NOMO-1 (cell line): Measurements from ENCODE around the gene ESRRA.

Experiments used
- DNase-seq, 2 experiments: peaks; one replicate each; lab custom pipeline; 2025; ENCODE audit not compliant: unreplicated experiment in 2 of 2; lab: John Stamatoyannopoulos, UW

ESRRA gene

DNA sequence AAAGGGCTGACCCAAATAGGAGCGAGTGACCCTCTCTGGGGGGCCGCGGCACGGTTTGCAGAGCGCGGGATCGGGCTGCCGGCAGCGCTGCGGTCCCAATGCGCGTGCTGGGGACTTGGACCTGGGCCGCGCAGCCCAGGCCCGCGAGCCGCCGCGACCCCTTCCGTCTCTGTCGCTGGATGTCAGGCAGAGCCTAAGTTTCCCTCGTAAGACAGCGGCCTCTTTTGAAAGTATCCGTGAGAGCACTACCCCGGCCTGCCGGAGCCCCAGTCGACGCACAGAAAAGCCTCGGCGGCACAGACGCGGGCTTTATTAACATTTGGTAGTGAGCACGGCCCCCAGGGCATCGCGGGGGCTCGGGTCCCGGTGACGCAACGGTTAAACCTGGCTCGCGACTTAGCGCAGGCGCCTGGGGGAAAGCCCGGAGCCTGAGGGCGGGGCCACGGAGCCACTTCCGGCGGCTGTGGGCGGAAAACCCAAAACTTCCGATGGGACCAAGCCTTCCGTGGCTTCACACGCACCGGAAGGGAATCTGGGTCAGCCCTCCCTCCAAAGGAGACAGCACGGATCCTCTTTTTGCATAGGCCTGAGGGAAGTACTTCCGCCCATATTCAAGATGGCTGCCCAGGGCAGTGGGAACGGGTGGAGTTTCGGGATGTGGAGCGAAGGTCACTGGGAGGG is 35.6 kb upstream of the ESRRA start:
- DNase-seq: peak; percentile 98 to 99

DNA sequence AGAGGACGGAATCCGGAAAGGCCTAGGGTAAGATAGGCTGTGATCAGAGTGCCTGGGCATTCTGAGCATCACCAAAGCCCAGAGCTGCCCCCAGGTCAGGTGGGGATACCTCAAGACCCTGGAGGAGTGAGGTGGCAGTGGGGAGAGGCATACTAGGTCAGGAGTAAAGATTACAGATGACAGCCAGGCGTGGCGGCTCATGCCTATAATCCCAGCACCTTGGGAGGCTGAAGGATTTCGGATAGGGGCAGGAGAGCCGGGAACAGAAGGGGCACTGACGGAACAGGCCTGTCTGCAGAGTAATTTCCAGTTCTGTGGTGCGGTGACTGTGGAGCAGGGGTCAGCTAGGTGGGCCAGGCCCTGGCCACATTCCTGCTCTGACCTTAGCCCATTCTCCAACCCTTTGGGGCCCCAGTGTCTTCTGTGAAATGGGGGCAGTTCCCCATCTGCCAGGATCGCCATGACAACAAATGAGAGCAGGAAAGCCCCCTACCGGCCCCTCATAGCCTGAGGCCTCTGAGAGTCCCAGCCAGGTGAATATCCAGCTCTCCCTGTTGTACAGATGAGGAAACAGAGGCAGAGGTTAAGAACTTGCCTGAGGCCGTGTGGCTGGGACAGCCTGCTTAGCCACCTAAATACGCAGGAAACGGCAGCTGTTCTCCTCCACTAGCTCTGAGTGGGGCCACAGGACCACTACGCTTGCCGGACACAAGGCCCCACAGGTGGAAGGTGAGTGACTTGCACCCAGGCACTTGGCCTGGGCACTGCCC is 30.1 kb upstream of the ESRRA start:
- no peak for DNase-seq

DNA sequence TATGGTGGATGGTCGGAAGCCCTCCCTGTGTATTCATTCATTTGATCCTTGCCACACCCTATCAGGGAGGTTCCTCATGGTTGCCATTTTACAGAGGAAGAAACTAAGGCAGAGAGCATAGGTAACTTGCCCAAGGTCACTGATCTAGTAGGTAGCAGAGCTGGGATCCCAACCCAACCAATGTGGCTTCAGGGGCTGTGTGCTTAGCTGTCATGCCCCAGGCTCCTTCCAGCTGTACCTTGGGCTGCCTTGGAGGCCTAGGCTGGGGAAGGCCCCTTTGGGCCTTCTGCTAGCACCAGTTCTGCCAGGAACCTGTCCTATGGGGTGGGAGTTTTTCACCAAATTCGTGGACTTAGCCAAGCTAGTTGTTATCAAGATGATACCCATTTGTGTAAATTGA is 29.5 kb upstream of the ESRRA start:
- no peak for DNase-seq

DNA sequence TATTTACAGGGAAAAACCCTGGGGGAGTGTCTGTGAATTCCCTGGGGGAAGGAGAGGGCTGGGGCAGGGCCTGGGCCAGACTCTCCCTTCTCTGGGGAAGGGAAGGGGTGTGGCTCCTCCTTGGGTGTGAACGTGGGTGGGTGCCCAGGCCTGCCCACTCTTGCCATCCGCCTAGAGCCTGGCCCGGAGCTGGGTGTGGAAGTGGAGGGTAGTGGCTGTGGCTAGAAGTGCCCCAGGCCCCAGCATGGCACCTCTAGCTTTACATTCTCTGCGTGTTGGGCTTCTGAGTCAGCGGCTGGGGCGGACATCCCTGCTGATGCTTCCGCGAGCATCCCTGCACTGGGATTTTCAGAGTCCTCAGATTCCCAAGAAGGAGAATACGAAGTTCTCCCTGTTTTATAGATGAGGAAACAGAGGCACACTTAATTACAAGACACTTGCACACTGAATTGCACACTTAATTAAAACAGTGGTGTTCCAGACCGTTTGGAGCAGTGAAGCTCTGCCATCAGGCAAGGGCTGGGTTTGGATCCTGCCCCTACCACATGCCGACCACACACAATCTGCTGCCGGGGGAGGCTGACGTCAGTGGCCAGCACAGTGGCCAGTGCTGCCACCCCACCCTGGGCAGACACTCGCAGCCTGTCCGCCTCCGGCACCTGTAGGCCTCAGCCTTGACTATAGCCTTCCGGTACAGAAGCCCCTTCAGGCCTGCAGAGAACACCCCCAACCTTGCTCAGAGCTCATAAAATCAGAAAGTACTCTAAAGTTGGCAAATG is 28.5 kb upstream of the ESRRA start:
- DNase-seq: no peak

DNA sequence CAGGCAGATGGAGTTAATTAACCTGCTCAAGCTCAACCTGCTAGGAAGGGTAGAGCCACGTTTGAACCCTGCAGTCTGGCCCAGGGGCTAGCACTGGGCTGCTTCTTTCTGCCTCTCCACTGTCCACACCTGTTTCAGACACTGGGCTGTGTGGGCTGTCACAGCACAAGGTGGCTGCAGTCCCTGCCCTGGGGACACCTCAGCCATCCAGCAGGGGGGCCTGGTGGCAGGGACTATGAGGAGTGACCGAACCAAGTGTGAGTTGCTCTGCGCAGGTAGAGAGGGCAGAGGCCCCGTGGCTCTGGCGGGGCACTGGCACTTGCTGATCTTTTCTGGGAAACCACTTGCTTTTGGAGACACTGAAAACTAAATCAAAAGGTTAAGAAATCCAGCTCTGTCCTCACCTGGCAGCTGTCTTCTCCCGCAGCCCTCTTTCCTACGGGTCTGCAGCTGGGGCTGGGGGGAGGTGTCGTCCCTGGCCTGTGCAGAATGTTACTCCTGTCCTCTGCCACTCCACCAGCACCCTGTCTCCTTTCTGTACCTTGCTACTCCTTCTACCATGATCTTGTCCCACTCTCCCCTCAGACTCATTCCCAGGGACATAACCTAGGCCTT is 26.6 kb upstream of the ESRRA start:
- no peak for DNase-seq

DNA sequence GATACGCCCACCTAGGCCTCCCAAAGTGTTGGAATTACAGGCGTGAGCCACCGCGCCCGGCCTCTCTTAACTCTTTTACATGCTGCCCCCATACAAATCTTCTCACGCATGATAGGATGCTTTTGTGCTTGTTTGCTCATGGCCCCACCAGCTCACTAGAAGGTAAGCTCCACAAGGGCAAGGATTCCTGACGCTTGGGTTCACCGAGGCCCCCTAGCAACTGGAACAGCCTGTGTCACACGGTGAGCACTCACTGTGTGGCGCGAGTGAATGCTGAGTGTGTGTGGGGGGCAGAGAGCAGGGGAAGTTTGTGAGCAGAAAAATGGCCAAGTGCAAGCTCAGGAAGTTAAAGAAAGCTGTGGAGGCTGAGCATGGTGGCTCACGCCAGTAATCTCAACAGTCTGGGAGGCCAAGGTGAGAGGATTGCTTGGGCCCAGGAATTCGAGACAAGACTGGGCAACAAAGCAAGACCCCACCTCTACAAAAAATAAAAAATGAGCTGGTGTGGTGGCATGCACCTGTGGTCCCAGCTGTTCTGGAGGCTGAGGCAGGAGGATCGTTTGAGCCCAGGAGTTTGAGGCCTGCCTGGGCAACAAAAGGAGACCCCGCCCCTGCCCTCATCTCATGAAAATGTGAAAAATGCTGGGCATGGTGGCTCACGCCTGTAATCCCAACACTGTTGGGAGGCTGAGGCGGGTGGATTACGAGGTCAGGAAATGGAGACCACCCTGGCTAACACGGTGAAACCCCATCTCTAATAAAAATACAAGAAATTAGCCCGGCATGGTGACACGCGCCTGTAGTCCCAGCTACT is 23.2 kb upstream of the ESRRA start:
- no peak for DNase-seq

DNA sequence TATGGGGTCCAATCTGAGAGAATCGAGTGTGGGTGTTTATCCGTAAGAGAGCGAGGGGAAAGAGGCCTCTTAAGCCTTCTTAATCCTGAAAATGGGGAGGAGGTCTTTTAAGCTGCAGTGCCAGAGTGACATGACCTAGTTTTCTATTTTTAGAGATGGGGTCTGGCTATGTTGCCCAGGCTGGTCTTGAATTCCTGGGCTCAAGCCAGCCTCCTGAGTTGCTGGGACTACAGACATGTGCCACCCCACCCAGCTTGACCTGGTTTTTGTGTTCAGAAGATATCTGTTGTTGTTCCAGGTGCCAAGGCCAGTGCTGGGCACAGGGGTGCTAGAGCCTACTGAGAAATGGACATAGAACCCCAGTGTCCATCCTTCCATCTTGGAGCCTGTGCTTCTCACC is 22.2 kb upstream of the ESRRA start:
- DNase-seq: no peak

DNA sequence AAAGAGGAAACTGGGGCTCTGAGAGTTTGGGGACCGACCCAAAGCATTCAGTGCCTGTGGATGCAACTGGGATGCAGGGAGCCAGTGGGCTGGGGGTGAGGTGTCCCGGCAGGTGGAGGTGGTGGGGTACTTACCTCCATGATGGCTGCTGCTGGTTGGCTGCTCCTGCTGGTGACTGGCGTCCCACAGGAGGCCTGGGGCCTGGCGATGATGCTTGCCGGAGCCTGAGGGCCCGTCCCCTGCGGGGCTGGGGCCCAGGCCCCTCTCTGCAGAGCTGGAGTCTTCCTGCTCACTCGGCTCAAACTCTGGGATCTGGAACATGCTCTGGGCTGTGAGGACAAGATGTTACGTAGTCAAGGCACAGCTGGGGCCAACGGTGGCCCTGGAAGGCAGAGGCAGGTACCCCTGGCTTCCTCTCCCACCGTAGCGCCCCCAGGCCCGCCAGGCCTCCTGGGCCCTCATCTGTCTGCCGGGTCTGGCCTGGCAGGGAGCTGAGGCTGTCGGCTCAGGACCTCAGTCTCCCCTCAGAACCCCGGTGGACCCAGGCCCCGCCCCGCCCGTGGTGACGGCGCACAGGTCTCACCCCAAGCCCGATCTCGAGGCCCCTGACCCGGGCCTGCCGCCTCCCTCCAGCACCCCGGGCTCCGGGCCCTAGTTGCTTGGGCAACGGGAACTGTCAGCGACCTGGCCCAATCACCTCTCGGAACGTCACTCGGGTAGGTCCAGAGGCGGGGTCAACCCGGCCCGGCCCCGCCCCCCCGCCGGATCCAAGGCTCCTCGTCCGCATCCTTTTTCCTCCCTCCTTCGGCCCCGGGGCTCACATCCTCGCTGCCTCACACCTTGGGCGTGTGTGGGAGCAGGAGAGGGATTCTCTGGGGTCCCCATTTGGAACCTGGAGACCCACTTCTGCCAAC is 21.0 kb upstream of the ESRRA start, which contains the start of gene BAD:
Gene BAD, minus strand, starts transcription at position 618 of the 914 bp plus-strand sequence. Its CDS starts 297 bp downstream, at position 321.
- DNase-seq: peak; percentile 91 to 96

DNA sequence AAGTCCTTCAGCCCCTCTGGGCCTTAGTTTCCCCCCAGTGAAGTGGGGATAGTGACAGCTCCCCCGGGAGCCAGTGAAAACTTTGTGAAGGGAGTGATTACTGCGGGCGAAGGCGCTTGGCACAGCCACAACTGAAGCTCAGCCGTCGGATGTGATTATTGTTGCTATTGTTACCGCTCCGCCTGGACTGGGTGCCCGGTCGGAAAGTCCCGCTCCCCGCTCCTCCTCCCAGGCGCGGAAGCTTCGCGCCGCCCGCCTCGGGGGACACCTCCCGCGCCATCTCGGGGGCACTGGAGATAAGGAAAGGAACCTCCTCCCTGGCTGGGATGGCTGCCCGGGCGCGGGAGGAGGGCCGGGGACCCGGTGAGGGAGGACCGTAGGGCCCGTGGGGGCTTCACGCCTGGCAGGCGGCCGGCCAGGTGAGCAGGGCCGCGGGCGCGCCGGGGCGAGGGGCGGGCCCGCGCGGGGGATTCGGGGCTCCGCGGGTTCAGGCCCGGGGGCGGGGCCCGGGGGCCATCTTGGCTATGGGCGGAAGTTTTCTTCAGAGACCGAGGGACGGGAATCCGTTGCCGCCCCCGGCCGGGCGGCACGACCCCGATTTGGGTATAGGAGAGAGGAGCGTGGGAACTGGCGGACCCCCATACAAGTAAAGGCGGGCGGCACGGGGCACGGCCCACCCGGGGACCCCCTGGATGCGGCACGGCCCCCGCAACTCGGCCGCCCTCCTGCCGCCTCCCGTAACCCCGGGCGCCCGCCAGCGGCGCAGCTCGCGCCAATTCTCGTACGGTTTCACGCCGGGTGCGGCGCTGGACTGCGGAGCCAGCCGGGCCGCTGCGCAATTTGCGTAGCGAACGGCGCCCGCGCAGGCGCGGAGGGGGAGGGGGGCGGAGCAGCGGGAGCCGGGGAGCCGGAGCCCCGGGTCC is 20.1 kb upstream of the ESRRA start, which contains the start of gene GPR137:
Gene GPR137, plus strand, starts transcription at position 887 of the 923 bp plus-strand sequence. CDS start 677 bp downstream, outside the sequence.
- peak; percentile 74 to 82 for DNase-seq

DNA sequence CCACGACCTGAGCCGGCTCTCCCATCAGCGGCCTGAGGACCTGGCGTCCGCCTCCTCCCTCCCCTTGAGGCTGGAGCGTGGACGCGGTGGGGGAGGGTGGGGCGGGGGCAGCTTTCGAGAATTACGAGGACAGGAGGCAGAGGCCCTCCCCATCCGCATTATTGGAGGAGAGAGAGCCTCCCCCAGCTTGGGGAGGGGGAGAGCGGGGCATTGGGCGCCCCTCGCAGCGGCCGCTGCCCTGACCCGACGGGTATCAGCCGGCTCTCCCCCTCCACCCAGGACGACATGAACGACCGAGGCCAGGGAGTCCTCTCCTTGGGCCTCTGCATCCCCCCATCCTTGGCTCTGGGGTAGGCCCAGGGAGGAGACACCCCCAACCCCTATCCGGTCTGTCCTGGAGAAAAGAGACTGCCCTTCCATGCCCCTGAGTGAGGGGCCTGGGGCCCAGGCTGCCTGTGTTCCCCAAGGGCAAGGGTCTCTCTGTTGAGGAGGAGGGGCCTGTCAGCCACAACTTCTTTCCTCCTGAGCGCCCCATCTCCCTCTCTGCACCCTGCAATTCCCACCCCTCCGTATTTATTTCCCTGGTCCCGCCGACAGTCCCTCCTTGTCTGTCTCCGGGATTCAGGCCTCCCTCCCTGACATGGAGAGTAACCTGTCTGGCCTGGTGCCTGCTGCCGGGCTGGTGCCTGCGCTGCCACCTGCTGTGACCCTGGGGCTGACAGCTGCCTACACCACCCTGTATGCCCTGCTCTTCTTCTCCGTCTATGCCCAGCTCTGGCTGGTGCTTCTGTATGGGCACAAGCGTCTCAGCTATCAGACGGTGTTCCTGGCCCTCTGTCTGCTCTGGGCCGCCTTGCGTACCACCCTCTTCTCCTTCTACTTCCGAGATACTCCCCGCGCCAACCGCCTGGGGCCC is 19.2 kb upstream of the ESRRA start:
- DNase-seq: peak in 1 of 2 experiments; percentile 24

DNA sequence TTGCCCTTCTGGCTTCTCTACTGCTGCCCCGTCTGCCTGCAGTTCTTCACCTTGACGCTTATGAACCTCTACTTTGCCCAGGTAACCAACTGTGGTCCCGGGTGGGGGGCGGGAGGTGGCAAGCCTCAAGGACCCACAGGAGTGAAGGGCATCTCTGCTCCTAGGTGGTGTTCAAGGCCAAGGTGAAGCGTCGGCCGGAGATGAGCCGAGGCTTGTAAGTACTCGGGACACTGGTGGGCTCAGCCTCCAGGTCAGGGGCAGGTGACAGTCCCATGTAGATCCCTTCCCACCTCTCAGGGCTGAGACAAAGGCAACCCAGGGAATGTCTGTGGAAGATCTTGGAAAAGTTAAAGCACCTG is 18.5 kb upstream of the ESRRA start:
- no peak for DNase-seq

DNA sequence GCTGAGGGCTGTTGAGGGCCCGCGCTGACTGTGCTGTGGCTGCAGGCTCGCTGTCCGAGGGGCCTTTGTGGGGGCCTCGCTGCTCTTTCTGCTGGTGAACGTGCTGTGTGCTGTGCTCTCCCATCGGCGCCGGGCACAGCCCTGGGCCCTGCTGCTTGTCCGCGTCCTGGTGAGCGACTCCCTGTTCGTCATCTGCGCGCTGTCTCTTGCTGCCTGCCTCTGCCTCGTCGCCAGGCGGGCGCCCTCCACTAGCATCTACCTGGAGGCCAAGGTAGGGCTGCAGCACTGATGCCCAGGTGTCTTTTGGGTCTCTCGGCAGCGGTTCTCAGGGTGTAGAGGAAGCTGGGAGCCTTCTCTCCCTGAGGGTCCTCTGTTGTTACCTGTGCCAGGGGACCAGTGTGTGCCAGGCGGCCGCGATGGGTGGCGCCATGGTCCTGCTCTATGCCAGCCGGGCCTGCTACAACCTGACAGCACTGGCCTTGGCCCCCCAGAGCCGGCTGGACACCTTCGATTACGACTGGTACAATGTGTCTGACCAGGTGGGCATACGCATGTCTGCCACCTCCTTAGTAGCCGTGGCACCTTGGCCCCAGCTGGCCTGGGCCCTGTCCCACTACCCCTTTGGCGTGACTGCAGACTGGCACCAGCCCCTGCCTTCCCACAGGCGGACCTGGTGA is 17.5 kb upstream of the ESRRA start:
- no peak for DNase-seq

DNA sequence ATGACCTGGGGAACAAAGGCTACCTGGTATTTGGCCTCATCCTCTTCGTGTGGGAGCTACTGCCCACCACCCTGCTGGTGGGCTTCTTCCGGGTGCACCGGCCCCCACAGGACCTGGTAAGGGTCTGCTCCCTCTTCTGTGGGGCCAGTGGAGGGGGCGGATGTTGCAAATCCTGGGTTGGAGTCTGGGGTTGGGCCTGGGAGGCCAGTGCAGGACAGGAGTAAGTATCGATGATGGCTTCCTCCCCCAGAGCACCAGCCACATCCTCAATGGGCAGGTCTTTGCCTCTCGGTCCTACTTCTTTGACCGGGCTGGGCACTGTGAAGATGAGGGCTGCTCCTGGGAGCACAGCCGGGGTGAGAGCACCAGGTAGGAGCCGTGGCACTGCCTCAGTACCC is 17.0 kb upstream of the ESRRA start:
- no peak for DNase-seq

DNA sequence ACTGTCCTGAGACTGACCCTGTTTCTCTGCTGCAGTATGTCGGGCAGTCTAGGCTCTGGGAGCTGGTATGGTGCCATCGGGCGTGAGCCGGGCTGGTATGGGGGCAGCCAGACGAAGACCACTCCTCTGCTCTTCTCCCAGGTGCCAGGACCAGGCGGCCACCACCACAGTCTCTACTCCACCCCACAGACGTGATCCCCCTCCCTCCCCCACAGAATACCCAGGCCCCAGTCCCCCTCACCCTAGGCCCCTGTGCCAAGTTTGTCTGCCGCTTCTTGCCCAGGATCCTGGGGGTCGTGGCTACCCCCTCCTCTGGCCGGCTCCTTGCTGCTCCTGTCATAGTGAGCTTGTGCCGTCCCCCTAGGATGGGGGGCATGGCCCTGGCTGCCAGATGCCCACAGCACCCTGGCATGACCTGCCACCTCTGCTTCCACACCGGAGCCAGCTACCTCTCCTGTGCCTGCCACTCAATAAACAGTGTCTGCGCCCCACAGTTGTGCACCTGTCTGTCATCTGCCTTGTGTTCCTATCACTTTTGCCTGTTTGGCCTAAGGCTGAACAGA is 16.2 kb upstream of the ESRRA start:
- DNase-seq: no peak

DNA sequence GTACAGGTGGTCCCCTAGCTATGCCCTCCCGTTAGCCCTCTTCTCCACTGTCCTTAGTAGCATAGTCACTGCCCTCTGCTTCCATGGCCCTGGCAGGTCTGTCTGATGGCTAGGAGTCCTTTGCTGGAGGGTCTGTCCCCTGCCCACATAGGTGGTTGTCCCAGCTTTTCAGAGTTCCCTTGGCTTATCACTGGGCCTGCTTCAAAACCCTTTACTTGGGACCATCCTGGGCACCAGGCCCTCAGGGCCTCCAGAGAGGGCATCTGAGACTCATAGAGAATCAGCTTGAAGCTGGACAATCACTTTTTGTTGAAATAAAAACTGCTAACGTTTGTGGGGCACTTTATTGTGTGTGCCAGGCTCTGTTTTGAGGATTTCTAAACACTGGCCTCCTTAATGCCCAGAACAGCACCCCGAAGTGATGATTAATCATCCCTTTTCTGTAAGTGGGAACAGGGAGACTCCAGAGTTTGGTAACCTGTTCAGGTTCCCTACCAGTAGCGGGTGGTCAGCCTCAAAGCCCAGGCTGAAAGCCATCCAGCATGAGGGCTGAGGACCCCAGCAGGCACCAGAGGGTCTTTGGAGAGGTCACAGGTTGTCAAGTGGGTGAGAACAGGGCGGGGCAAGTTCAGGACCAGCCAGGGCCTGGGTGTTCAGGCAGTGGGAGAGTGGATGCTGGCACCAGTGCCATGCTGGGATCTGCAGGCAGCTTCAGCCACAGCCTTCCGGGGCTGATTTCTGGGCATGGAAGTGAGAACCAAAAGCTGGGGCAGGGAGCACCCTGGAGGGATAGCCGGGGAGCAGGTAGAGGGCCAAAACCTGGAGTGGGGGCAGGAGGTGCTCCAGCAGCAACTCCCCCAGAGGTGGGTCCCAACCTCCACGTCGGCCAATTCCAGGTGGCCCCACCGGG is 14.7 kb upstream of the ESRRA start:
- no peak for DNase-seq
